Dermis blood vessel endothelial cell (primary cell): ENCODE results near the gene SFTPD. TPM values are rescaled to one million over a fixed set of nuclear protein-coding genes. Genes with fewer than 3 reads are reported as not detected.
"Not testable (repeated sequence)": the region's sequence is repeated elsewhere in the genome, so short reads cannot be mapped to it uniquely, and the experiment has no call there.

Source experiments
- DNase-seq: peaks from one replicate; pipeline ENCODE4 v3.0.0; 2010
- total RNA-seq: library from RNA; depleted of rRNA; stranded (reverse); fragments of >200 nt; gene quantifications from 2 replicates; pipeline ENCODE4 v1.2.3, GENCODE V29; 2014

Gene SFTPD
- not detected in 2 replicates for total RNA-seq

DNA sequence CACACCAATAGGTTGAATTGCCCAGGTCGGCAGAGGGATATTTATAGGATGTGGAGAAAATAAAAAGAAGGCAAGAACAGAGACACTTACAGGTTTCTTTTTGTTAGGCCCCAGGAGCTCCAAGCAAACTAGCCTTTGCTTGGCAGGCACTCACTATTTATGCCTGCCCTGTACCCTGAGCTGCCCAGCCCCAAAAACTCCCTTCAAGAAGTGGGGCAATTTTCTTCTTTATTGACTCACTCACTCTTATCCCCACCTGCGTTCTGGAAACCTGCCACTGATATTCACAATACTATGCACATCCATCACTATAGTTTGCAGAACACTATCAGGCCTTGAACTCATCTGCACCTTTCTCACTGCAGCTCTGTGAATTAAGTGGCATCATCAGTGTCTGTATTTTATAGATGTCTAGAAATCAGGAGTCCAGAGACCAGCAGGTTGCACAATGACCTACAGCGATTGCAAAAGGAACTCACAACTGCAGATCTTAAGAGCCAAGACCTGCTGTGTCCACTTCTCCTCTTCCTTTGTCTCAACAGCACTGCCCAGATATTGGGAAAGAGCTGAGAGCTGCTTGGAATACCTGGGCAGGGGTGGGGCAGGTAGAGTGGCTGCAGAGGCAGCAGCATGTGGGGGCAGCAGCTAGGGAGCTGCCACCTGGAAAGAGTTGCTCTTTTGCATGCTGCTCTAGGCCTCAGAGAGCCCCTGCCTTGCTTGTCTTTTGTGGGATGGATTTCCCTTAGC is at the start of gene SFTPD:
Gene SFTPD, minus strand, starts transcription at position 130 of the 747 bp plus-strand sequence. CDS start 2,446 bp downstream, outside the sequence.
- no peak for DNase-seq

DNA sequence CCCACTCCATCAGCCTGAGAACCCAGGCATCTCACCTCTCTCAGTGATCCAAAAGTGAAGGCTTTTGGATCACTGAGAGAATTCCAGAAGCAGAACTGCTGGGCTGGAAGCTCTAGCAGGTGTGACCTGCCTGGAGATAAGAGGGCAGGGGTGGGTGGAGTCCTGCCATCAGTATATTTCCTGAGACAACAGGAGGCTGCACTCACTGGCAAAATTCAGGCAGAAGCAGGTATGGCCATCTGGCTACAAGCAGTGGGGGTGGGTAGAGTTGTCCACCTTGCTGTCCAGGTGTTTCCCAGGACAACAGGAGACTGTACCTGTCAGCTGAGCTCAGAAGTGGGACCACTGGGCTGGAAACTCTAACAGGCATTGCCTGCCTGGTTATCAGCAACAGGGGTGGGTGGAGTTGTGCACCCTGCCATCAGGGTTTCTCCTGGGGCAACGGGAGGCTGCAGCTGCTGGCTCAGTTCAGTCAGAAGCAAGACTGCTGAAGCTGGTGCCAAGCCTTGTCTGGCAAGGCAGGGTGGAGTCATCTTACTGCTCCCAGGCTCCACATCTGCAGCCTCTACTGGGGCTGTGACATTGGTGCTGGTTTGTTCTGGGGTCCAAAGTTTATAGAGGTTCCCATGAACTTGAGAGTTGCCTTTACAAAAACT is 47.2 kb upstream of the SFTPD start:
- DNase-seq, result no peak

DNA sequence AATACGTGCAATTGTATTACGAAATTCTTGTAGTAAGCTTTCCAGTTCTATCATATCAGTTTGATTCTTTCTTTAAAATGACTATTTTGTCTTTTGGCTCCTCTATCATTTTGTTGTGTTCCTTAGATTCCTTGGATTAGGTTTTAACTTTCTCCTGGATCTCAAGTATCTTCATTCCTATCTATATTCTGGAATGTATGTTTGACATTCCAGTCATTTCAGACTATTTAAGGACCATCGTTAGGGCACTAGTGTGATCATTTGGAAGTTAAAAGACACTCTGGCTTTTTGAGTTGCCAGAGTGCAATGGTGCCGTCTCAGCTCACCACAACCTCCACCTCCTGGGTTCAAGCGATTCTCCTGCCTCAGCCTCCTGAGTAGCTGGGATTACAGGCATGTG is 45.7 kb upstream of the SFTPD start:
- DNase-seq, result no peak

- not testable (repeated sequence) for DNase-seq
Observed at GRCh38 chr10:79988199-79988598, 39.3 kb upstream of the SFTPD start.

GRCh38 chr10:79986661-79987060 is 37.8 kb upstream of the SFTPD start:
- not testable (repeated sequence) for DNase-seq

GRCh38 chr10:79985481-79986072 is 36.7 kb upstream of the SFTPD start:
- DNase-seq, result no peak

GRCh38 chr10:79984851-79985250 is 35.9 kb upstream of the SFTPD start:
- no peak for DNase-seq

GRCh38 chr10:79983286-79983909 is 34.5 kb upstream of the SFTPD start:
- no peak for DNase-seq

- no peak for DNase-seq
Observed at GRCh38 chr10:79982861-79983260, 34.0 kb upstream of the SFTPD start.

DNA sequence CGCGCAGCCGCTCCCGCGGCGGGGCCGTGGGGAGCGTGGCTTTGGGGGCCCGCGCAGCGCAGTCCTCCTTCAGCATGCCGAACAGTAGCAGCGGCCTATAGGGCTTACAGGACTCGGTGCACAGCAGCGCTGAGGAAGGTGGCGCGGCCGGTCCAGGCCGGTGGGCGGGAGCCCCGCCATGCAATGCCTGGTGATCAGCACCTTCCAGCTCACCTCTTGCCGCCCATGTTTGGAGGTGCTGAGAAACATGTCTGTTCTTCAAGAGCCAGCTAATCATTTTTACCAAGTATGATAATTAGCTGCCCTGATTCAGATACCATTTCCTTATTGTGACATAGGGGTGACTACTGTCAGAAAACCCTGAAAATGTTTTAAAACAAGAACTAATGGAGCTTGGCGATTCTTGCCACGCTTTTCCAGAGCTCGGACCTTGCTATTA is 33.5 kb upstream of the SFTPD start:
- DNase-seq, result peak; percentile 21

- DNase-seq, result peak; percentile 41
Observed at GRCh38 chr10:79981450-79982361, 32.8 kb upstream of the SFTPD start.

- no peak for DNase-seq
Observed at GRCh38 chr10:79980711-79981110, 31.8 kb upstream of the SFTPD start.

GRCh38 chr10:79979976-79980687 is 31.2 kb upstream of the SFTPD start:
- DNase-seq, result no peak

- DNase-seq, result no peak
Observed at GRCh38 chr10:79979310-79979975, 30.5 kb upstream of the SFTPD start.

GRCh38 chr10:79976999-79977398 is 28.1 kb upstream of the SFTPD start:
- no peak for DNase-seq

- DNase-seq, result no peak
Observed at GRCh38 chr10:79970062-79970461, 21.2 kb upstream of the SFTPD start.

GRCh38 chr10:79947787-79948424 is 999 bp downstream of the SFTPD start:
- DNase-seq, result no peak

GRCh38 chr10:79947083-79947415 is 1.9 kb downstream of the SFTPD start:
- DNase-seq, result peak; percentile 23

DNA sequence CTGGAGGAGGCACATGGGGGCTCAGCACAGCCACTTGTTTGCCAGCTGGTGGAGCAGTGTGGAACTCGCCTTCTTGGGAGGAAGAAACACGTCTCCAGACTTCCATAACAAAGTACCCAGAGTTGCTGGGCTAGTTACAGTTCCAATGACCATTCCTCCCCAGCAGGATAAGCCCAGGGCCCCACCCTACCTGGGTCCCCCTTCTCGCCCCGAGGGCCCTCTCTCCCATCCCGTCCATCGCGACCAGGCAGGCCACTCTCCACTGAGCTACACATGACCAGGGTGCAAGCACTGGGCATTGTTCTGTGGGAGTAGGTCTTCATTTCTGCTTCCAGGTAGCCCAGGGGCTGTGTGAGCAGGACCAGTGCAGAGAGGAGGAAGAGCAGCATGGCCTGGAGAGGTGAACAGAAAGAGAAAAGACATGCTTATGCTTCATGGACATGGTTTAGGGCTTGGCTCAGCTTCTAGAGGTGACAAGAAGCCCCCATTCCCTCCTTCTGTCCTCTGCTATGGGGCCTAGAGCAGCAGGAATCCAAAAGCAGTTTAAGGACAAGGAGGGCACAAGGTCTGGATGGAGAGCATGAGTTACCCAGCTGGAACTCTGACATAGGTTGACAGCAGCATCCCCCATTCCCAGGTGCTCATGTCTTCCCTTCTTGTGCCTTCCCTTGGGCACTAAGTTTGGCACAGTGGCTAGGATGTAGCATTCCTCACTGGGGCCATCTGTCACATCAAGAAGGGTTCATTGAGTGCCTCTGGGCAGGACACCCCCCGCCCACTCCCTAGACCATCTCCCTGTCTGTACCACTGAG is 2.4 kb downstream of the SFTPD start:
- DNase-seq, result no peak
